ENCODE results near the gene PDE3A.
"Not testable (repeated sequence)": the region's sequence is repeated elsewhere in the genome, so short reads cannot be mapped to it uniquely, and the experiment has no call there.

PDE3A gene

DNA sequence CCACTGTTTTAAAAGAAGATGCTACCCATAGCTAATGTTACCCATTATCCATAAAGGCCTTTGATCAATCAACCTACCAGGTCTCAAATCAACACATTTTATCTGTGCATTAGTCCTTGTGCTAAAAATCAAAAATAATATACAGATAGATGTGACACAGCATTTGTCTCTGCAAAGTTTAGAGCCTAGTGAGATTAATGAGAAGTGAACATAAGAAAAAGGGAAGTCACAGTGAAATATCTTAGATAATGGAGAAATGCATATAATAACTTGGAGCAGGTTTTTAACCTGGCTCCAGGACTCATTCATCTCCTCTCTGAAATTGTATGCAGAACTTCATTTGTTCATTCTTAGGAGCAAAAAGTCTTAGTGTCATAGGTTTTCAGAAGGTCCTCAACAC lies 7.2 kb downstream of the PDE3A start:
- DNase-seq, result no peak

DNA sequence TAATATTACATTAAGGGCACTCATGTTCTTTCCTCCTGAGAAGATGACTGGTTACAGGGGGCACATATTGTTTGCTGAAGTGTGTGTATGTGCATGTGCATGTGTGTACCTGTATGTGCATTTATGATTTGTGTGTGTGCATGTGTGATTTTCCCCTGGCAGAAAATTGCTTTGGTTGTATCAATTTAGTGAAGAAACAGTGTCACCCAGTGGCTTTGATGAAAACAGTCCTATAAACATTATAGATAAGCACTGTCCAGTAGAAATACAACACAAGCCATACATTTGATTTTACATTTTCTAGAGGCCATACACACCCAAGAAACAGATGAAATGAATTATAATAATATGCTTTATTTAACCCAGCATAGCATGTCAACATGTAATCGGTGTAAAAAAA lies 8.6 kb downstream of the PDE3A start:
- DNase-seq, result no peak

DNA sequence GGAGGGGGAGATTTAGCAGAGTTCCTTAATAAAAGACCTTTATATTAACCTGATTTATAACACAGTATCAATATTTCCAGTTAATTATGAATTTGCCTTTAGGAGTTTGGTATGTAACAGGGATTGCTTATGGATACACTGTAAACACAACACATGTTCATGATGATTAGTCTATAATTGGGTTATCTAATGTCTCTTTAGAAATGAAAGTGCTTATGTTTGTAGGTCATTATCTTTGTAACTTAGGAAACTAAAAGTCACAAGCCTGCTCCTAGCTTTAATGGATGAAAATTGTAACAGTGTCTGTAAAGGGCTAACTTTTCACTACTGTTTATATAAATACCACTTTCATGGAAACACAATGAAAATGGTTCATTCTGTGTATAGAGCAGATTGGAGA lies 9.4 kb downstream of the PDE3A start:
- no peak for DNase-seq

DNA sequence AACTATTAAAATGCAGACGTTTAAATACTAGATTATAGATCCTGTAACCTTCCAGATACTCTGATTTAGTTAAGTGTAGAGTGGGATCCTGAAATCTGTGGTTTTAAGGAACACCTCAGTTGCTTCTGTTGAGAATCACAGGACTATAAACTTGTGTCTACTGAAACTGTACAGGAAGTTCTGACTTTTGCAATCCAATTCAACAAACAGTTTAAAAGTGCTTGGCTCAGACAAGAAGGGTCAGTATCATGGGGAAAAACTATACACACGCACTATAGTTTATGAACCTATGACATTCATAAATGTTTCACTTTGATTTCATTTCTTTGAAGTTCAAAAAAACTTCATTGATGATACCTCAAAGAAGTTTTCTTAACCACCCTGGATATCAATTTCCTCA lies 13.8 kb downstream of the PDE3A start:
- DNase-seq, result no peak

DNA sequence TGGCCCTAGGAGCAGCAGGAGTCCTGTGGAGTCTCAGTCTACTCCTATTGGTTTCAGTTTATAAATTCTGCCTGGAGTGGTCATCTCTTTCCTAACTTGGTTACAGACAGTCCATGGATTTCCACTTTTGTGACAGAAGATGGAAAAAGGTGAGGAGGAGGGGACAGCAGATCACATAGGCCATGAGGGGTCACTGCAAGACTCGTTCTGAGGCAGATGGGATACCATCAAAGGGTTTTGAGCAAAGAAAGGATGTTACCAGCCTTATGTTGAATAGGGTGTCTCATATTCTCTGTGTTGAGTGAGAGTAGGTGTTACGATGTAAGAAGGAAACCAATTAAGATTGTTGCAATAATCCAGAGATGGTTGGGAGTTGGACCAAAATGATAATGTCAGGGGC lies 15.3 kb downstream of the PDE3A start:
- DNase-seq, result no peak

DNA sequence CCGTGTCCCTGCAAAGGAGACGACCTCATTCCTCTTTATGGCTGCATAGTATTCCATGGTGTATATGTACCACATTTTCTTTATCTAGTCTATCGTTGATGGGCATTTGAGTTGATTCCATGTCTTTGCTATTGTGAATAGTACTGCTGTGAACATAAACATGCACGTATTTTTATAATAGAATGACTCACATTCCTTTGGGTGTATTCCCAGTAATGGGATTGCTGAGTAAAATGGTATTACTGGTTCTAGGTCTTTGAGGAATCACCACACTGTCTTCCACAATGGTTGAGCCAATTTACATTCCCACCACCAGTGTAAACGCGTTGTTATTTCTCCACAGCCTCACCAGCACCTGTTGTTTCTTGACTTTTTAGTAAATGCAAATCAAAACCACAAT lies 16.5 kb downstream of the PDE3A start:
- DNase-seq, result not testable (repeated sequence)

DNA sequence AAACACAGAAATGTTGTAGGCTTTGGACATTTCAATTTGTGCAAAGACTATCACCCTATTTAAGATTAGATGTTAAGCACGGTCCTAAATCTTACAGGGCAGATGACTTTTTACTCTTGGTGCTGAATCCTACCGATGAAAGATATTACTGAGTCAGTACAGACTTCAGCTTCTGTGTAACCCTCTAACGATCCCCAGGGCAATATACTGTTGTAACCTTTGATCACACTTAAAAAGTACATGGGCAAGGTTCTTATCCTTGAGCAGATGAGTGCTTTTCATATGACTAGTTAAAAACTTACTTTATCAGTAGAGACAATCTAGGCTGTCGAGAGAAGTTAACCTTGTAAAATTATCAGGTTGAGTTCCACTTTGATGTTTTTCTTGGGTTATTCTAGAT lies 22.5 kb downstream of the PDE3A start:
- no peak for DNase-seq

DNA sequence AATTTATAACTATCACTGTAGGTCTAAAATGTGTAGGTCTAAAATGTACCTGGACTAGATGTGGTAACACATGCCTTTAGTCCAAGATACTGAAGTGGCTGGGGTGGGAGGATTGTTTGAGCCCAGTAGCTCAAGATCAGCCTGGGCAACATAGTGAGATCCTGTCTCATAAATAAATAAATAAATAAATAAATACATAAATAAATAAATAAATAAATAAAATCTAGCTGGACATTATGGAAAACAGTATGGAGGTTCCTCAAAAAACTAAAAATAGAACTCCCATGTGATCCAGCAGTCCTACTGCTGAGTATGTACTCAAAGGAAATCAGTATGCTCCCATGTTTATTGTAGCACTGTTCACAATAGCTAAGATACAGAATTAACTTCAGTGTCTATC lies 24.0 kb downstream of the PDE3A start:
- DNase-seq, result no peak

DNA sequence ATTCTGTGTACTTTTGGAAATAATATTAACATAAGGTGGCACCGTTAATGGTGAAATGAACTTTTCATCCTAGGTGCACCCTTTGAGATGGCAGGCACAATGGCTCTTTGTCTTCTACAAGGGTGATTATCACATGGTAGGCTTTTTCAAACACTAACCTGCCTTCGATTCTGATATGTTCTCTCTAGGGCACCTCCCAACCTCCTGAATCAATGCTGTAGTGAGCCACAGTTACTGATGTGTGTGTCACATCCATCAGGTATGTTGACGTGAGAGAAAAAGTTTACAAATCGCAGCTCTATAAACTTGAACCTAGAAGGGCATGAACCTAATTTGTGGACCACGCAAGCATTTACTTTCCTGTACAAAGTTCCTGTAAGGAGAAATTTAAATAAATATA lies 25.4 kb downstream of the PDE3A start:
- no peak for DNase-seq

DNA sequence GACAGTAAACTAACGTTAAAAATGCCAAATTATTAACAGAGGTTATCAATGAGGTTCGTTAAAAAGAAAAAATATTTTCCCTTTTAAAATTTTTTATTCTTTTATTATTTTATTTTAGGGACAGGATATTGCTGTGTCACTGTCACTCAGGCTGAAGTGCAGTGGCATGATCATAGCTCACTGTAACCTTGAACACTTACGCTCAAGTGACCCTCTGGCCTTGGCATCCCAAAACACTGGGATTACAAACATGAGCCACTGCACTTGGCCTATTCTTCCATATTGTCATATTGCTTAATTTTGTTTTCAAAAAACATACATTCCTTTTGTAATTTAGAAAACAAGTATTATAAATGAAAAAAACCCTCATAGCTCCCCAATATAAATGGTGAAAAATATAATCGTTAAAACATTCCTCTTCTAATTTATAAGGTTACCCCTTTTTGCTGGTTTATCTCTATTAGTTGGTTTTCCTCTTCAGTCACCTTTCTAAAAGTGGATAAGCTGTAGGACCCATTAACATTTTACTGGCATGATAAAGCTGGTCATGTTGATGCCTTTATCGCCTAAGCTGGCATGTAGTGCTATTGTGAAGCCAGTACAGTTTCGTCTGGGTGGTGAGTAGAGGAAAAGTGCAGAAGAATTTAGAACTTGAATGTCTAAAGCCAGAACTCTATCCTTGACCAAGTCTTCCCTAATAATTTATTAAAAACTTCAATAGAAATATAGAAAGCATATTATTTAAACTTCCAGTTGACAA lies 27.6 kb downstream of the PDE3A start:
- no peak for DNase-seq

DNA sequence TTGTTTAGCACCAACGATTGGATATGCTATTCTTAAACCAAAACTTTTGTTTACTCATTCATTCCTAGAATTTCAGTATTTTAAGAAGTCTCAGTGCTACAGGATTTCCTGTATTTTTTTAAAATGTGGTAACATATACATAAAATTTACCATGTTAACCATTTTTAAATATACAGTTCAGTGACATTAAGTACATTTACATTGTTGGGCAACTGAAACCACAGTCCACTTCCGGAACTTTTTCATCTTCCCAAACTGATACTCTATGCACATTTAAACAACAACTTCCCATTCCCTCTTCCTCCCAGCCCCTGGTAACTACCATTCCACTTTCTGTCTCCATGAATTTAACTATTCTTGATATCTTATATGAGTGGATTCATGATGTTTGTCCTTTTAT lies 30.3 kb downstream of the PDE3A start:
- no peak for DNase-seq

DNA sequence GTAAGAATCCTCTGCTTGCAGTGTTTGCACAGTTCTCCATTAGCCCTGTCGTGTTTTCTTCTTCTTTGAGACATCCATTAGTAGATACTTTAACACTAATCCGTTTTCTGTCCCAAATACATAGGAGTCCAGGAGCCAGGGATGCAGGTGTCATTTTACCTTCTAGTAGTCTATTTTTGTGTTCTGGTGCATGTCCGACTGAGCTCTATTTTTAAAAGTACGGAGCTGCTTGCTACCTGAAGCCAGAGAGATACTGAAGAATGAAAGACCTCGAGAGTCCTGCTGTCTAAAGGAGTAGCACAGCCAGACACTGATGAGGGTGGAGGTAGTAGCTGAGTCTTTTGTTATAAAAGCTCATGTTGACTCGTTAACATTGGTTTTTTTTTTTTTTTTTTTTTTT lies 31.7 kb downstream of the PDE3A start:
- no peak for DNase-seq

DNA sequence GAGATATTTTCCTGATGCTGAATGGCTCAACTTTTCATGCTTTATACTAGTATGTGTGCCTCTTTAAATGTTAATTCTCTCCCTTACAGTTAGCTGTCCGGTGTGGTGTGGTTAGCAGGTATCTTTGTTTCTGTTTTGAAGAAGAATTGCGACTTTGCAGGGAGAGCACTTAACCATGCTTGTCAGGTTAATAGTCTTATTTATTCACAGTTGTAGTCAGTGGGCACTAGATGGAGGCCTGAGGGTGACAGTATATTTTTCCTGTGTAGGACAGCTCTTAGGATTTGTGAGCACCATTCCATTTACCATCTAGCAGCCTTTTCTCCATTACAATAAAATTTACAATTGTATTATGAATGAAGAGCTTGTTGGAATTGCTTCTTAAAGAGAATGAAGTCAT lies 34.9 kb downstream of the PDE3A start:
- no peak for DNase-seq

DNA sequence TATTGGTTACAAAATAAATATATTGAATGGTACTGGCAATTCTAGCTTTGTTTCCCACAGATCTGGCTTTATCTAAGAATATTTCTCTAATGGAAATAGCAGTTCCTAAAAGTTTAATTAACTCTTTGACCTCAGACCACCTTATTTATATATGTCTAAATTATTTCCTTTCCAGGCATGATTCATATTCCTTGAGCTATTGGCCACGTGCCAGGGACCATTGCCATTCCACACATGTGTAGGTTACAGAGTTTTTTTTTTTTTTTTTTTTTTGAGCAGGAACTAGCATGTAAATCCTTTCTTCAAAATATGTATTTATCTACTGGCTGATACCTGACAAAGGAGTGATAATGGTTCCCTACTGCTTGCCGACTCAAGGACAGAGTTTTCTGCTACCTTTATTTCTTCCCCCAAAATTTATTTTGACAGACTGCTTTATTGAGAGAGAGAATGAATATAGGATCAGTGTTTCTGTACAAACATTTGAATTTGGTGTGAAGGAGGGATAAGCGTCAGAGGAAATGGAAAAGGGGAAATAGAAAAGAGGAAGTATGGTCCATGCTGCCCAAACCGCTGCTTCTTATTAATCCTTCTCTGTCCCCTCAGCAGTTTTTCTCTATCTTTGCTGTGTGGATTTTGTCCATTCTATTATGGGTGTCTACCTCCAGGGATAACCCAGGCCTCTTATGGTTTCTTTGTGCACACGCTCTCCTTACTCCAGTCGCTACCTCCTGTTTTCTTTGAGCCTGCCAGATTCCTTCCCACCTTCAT lies 36.4 kb downstream of the PDE3A start:
- DNase-seq, result no peak

DNA sequence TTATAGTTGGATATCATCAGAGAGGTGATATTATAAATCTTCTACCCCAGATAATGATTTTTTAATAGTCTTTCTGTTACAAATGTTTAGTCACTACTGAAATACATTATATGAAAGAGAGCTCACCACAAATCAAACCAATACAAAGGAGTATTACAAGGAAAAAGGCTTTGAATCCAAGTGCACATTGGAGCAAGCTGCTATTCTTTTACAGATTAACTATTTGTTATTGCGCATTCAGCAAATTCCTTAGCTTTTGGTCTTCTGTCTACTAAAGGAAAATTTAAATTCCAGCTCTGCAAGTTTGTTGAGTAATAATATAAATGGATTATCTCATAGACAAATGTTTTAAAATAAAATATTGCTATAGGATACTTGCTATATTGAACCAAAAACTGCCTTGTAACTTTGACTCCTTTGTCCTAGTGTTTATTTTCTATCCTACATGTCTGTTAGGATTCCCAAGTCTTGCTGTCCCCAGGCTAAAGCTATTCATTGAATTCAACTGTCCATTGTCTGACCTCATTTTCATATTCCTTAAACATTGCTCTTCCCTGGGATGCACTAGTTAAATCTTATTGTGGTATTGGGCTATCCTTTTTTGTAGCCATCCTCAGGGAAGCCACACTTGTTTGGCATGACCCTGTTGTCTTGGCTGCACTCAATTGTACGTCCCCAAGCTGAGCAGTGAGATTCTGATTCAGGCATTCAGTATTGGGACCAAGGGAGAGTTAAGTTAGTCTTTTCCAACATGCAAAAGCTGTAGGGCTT lies 41.5 kb downstream of the PDE3A start:
- DNase-seq, result no peak

DNA sequence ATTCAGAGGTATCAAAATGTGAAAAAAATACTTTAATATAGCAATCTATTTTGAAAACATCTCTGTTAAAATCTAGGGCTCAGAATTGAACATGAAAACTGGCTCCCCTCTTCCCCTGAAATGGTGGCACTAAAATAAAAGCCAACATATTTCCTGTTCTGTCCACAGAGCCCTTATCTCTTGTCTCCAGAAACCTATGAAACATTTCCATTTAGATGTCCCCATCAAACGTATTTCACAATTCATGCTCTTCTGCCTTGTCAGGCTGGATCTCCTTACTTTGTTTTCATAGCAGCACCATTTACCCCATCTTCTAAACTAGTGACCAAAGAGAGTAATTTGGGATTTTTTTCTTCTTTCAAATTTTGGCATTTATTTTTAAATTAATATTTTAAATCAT lies 42.4 kb downstream of the PDE3A start:
- DNase-seq, result no peak

DNA sequence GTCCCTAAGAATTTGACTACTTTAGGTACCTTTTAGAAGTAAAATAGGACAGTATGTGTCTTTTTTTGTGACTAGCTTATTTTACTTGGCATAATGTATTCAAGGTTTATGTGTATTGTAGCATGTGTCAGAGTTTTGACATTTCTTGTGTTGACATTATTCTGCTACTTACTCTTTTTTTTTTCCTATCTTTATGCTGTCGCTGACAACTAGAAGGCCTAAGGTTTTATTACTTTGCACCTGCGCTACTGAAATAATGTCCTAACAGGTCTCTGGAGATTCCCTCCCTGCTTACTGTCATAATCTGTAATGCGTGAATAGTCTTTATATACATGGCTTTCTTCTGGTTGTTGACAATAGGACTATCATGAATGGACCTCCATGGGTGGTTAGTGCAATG lies 43.0 kb downstream of the PDE3A start:
- DNase-seq, result no peak

DNA sequence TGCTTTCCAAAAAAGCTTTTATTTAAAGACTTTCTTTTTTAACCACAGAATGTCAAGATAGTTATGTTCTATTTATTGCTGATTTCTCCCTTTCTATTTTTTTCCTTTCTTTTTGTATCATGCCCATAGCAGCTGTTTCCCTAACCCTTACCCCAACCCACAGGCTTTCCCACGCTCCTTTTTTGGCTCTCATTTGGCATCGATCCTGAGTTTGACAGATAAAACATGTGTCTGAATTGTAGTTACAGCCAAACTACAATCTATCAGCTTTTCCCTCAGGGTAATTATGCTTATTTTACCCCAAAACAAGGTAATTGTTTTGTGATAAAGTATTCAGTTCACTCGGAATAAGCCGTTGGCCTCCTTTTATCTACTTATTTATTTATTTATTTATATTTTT lies 46.7 kb downstream of the PDE3A start:
- DNase-seq, result no peak

DNA sequence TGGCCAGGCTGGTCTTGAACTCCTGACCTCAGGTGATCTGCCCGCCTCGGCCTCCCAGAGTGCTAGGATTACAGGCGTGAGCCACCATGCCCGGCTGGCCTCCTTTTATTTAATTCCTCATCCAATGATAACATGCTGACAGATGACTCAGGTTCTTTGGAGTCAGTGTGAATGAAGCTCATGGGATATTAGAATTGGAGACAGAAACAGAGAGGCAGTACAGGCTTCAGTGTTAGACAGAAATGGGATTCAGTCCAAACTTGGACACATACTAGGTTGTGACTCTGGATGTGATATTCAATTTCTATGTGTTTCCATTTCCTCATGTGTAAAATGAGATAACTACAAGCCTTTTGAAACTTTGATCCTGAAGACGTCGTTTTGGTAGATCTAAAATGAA lies 47.3 kb downstream of the PDE3A start:
- no peak for DNase-seq

DNA sequence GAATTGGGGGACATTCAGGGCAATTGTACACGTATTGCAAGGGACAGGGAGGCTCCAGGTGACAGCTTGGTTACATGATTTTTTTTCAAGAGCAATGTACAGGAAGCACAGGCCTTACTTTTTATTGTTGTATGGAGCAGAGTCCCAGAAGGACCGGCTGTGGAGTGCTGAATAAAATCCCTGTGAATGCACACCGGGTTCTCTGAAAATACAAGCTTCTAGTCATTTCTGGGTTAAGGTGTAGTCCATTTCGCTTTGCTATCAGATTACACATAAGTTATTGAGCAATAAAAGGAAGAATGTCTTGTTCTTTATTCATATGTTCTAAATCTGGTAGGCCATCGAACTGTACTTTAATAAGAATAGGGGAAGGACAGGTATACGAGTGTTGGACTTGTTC lies 52.2 kb downstream of the PDE3A start:
- no peak for DNase-seq

DNA sequence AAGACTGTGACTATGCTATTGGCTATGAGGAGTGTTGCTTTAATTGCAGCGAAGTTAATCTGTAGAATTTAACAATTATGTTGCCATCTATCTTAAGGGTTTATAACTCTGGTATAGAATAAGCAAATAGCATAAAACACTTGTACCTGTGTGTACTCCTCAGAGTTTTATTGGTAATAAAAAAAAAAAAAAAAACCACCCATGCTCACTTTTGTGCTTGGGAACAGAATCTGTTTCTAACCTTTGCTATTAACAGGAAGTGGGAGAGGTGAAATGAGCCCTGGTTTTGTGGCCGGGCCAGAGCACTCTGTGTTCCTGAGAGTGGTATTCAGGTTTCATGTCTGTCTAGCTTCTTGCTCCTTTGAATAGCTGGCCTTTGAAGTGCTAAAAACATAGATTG lies 53.1 kb downstream of the PDE3A start:
- DNase-seq, result no peak

DNA sequence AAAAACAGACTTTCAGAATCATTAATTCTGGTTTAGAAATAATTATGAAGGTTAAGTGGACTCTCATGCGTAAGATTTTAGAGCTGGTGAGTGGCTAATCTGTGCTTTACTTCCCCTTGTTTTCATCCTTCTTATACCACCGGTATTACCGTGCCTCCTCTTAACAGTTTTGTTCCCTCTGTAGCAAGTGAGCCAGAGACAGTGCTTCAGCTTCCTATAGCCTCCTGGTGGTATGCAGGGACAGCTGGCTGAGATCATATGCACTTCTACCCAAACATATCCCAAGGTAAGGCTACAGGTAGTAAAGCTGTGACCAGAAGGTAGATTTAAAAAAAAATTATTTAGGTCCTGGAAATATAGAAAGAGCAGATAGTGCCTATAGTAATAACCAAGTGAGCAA lies 55.2 kb downstream of the PDE3A start:
- DNase-seq, result no peak

DNA sequence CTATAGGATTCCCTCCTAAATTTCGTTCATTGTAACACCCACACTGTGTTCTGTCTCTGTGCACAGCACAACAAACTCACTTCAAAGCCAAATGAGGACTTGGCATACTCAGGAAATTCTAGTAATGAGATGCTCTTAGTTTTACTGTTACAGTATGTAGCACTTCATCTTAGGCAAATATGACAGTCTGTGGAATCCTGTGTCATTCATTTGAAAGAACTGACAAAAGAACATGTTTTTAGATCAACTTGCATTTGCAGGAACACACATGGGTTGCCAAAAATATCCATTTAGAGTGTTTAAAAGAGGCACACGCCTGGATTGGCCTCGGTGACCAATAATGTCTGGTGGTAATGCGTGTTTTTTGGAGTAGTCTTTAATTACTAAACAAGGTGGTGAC lies 56.5 kb downstream of the PDE3A start:
- DNase-seq, result no peak

DNA sequence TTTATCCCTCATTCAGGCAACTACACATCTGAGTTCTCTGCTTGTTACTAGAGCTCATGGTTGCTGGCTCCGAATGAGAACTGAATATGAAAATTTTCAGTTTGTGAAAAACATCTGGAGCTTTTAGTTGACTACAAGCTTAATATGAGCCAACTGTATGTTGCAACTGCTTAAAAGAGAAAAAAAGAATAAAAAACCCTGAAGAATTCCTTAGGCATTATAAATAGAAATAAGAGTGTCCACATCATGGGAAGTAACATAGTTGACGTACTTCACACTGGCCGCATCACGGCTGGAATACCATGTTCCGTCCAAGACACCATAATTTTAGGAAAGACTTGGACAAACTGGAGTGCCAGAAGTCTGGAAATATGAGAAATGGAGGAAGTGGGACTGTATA lies 57.9 kb downstream of the PDE3A start:
- DNase-seq, result no peak

Measured in stimulated activated CD4-positive, alpha-beta T cell treated with anti-CD3 and anti-CD28 coated beads, Interleukin-12 subunit alpha, Interleukin-12 subunit beta, amount 100 ng/mL, for 4 hours (primary cell).